Parathyroid adenoma (tissue), 2 donors: ENCODE results near the gene ANO10.

Experiments used
- H2AFZ ChIP-seq: fragments of 300-600 bp; sonication (generic); one replicate; pipeline ENCODE4 v1.7.0; 2017; ENCODE audit warnings: antibody characterized with exemption, mild to moderate bottlenecking
- H3K27ac ChIP-seq: fragments of 300-600 bp; sonication (generic); one replicate; pipeline ENCODE4 v1.7.0; 2017
- H3K27me3 ChIP-seq: fragments of 300-600 bp; sonication (generic); one replicate; pipeline ENCODE4 v1.7.0; 2017; ENCODE audit warnings: low read length; ENCODE audit not compliant: control insufficient read depth, insufficient read depth
- H3K36me3 ChIP-seq: fragments of 300-600 bp; sonication (generic); one replicate; pipeline ENCODE4 v1.7.0; 2017; ENCODE audit warnings: low read length; ENCODE audit not compliant: control insufficient read depth, insufficient read depth
- H3K4me1 ChIP-seq: fragments of 300-600 bp; sonication (generic); one replicate; pipeline ENCODE4 v1.7.0; 2017; ENCODE audit warnings: control low read depth
- H3K4me2 ChIP-seq: fragments of 300-600 bp; sonication (generic); one replicate; pipeline ENCODE4 v1.7.0; 2017; ENCODE audit warnings: low read length
- H3K4me3 ChIP-seq: fragments of 300-600 bp; sonication (generic); one replicate; pipeline ENCODE4 v1.7.0; 2017; ENCODE audit warnings: low read depth, low read length
- H3K79me2 ChIP-seq: fragments of 300-600 bp; sonication (generic); one replicate; pipeline ENCODE4 v1.7.0; 2017; ENCODE audit warnings: control low read depth
- H3K9ac ChIP-seq: fragments of 300-600 bp; sonication (generic); one replicate; pipeline ENCODE4 v1.7.0; 2017; ENCODE audit warnings: mild to moderate bottlenecking
- H3K9me3 ChIP-seq: fragments of 300-600 bp; sonication (generic); one replicate; pipeline ENCODE4 v1.7.0; 2017; ENCODE audit warnings: low read length; ENCODE audit not compliant: control insufficient read depth
- TF ChIP-seq, protein P1 (sequence below): fragments of 300-600 bp; sonication (generic); IDR thresholded peaks from one replicate; pipeline ENCODE4 v1.7.0; 2017; ENCODE audit warnings: antibody characterized with exemption, mild to moderate bottlenecking
- donor health status: primary hyperparathyroidism.

Gene ANO10

DNA sequence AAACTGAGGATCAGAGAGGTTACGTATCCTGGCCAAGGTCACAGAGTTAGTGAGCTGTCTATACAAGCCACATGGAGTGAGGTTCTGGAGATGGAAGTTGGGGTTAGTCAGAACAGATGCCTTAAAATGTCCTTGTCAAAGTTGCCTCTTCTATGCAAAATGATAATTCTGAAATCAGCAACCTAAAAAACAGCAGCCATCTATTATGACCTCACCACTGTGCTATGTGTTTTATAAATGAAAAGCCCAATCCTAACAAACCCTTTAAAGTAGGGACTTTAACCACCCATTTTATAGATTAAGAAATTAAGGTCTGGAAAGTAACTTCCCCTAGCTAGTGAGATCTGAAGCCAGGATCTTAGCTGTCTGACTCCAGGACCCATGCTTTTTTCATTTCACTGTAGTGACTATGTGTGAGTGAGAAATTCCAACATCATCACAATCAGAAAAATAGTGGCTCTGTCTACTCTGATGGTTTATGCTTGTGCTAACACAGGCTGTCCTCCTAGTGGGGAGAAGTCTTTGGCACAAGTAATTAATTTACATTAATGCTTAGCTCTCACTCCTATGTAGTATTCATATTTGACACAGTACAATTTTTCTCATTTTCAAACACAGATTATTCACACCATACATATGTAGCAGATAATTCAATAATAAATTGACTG is 143.6 kb downstream of the ANO10 start:
- H3K27ac ChIP-seq = peak overlapping the region; percentile 48
- H2AFZ ChIP-seq = no peak overlapping the region

DNA sequence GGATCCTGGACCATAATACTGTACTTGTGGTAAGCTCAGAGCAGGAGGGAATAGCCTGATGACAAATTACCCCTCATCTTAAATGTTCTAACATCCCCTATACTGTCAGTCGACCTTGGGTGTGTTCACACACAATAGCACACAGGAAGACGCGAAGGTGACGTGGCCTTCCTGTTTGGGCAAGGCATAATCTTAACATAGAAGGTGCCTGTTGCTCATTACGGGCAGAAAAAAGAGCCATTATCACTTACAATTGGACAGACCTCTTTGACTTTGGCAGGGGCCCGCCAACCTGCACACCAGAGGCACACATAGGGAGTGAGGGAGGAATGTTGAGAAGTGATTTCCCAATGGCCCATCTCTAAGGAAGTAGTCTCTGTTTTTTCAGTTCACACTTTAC is 144.2 kb downstream of the ANO10 start:
- Histone ChIP-seq H2AFZ (no peak overlapping the region), H3K4me2 (no peak overlapping the region), H3K9me3 (no peaks in the 10 kb centered on the region), H3K9ac (no peak overlapping the region), H3K4me3 (no peak overlapping the region), H3K4me1 (peaks cover 11% of the 10 kb centered on the region), H3K27me3 (no peaks in the 10 kb centered on the region), H3K36me3 (no peaks in the 10 kb centered on the region), H3K27ac (peak overlapping the region; percentile 48), H3K79me2 (no peaks in the 10 kb centered on the region)
- TF ChIP-seq, protein P1, sequence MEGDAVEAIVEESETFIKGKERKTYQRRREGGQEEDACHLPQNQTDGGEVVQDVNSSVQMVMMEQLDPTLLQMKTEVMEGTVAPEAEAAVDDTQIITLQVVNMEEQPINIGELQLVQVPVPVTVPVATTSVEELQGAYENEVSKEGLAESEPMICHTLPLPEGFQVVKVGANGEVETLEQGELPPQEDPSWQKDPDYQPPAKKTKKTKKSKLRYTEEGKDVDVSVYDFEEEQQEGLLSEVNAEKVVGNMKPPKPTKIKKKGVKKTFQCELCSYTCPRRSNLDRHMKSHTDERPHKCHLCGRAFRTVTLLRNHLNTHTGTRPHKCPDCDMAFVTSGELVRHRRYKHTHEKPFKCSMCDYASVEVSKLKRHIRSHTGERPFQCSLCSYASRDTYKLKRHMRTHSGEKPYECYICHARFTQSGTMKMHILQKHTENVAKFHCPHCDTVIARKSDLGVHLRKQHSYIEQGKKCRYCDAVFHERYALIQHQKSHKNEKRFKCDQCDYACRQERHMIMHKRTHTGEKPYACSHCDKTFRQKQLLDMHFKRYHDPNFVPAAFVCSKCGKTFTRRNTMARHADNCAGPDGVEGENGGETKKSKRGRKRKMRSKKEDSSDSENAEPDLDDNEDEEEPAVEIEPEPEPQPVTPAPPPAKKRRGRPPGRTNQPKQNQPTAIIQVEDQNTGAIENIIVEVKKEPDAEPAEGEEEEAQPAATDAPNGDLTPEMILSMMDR = no peak

More for the DNA sequence above, 143.6 kb downstream of the ANO10 start:
- no peak overlapping the region for H3K9ac ChIP-seq
- no peaks in the 10 kb centered on the region for H3K36me3 ChIP-seq
- H3K9me3 ChIP-seq = no peaks in the 10 kb centered on the region
- H3K4me2 ChIP-seq = no peak overlapping the region
- no peaks in the 10 kb centered on the region for H3K79me2 ChIP-seq
- H3K4me1 ChIP-seq = peaks cover 8% of the 10 kb centered on the region
- TF ChIP-seq, protein P1 = no peak
- H3K27me3 ChIP-seq = no peaks in the 10 kb centered on the region
- no peak overlapping the region for H3K4me3 ChIP-seq

DNA sequence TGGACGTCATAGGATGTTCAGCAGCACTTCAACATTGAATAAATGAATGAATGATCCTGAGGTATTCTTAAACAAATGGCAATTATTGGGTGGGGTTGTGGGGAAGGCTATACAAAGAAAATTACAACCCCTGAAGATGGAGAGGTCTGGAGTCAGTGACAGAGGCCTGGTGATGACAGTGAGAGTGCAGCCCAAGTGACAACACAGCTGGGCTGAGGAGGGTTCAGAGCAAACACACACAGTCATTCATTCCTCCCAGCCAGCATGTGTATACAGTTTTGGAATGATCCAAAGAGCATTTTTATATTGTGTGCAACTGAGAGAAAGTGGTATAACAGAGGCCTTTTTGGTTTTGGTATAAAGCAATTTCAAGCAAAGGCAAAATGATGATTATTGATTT is 148.1 kb downstream of the ANO10 start:
- peaks cover 8% of the 10 kb centered on the region for H3K4me1 ChIP-seq
- H3K9ac ChIP-seq = no peak overlapping the region
- H3K27me3 ChIP-seq = no peaks in the 10 kb centered on the region
- H3K4me3 ChIP-seq = no peak overlapping the region
- no peak overlapping the region for H2AFZ ChIP-seq
- no peak overlapping the region for H3K27ac ChIP-seq
- no peaks in the 10 kb centered on the region for H3K9me3 ChIP-seq
- TF ChIP-seq, protein P1 = no peak
- H3K79me2 ChIP-seq = no peaks in the 10 kb centered on the region
- H3K36me3 ChIP-seq = no peaks in the 10 kb centered on the region
- no peak overlapping the region for H3K4me2 ChIP-seq

DNA sequence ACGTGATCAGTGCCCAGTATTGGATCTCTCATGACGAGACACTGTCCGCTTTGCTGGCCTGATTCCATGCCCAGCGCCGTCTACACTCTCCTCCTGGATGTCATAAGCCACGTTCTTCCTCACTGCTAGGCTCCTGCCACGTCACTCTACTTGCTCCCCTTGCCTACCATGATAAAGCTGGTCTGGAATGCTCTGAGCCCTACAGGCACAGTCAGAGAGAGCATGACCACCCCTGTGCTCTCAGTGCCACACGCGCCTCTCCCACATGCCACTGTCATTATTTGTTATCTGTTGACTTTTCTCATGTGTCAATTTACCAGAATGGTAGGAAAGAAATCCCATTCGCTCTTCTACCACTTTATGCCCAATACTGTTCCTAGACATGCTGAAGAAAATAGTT is 148.6 kb downstream of the ANO10 start:
- TF ChIP-seq, protein P1 = no peak
- no peak overlapping the region for H3K4me2 ChIP-seq
- peaks cover 8% of the 10 kb centered on the region for H3K4me1 ChIP-seq
- no peaks in the 10 kb centered on the region for H3K36me3 ChIP-seq
- H2AFZ ChIP-seq = no peak overlapping the region
- H3K27ac ChIP-seq = no peak overlapping the region
- no peaks in the 10 kb centered on the region for H3K79me2 ChIP-seq
- no peaks in the 10 kb centered on the region for H3K9me3 ChIP-seq
- H3K27me3 ChIP-seq = no peaks in the 10 kb centered on the region
- H3K9ac ChIP-seq = no peak overlapping the region
- H3K4me3 ChIP-seq = no peak overlapping the region

DNA sequence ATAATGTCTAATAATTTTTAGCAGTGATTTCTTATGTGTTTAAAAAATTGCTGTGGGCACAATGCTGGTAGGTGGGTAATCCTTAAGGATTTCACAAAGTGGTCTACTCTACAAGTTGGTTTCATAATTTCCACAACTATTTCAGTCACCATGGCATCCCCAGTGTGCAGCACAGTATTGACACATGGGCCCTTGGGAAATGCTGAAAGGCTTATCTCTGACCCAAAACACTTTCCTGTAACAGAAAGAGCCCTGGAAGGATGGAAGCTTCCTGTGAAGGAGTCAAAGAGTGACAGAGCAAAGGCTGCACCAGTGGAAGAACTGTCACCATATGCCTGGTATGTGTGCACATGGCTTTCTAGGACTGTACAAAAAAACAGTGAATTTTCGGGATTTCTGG is 153.7 kb downstream of the ANO10 start:
- Histone ChIP-seq H3K4me3 (no peak overlapping the region), H3K9ac (no peak overlapping the region), H3K9me3 (no peaks in the 10 kb centered on the region), H2AFZ (no peak overlapping the region), H3K27ac (no peak overlapping the region), H3K27me3 (no peaks in the 10 kb centered on the region), H3K79me2 (no peaks in the 10 kb centered on the region), H3K4me2 (no peak overlapping the region), H3K4me1 (peaks cover 3% of the 10 kb centered on the region), H3K36me3 (no peaks in the 10 kb centered on the region)
- TF ChIP-seq, protein P1 = no peak
